GM18517 (cell line): ENCODE results near the gene PDCD7.
A peak's percentile ranks its signal among the peaks of the same experiment; 100 is the strongest.
"Not testable (repeated sequence)": the region's sequence is repeated elsewhere in the genome, so short reads cannot be mapped to it uniquely, and the experiment has no call there.

Source experiments
- ATAC-seq: cut with Tn5 transposase; IDR thresholded peaks from one replicate; pipeline ENCODE4 v1.9.1; 2021; ENCODE audit warnings: mild to moderate bottlenecking, moderate library complexity; ENCODE audit not compliant: unreplicated experiment

The PDCD7 gene

DNA sequence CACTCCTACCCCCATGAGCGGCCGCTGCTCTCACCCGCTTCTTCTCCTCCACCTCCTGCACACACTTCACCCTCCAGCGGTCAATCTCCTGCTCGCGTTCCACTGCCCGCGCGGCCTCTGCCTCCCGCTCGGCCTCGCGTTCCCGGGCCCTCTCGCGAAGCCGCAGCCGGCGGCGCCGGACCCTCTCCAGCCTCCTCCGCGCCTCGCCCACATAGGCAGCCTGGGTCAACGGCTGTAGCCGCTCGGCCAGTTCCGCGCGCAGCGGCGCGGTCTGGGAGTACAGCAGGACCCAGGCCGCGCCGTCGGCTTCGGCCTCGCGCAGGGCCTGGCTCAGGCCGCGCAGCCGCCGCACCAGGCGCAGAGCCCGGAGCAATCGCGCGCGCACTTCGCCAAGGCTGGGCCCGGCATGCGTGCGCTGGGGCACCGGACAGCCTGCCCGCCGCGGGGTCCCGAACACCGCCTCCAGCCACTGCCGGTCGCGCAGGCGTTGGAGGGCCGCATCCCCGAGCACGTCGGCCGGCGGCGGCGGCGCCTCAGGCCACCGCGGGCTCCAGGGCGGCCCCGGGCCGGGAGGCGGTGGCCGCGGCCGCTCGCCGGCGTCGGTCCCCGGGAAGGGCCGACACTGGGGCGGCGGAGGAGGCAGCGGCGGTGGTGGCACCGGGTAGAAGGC lies 595 bp downstream of the PDCD7 start:
- peak; percentile 47 for ATAC-seq

DNA sequence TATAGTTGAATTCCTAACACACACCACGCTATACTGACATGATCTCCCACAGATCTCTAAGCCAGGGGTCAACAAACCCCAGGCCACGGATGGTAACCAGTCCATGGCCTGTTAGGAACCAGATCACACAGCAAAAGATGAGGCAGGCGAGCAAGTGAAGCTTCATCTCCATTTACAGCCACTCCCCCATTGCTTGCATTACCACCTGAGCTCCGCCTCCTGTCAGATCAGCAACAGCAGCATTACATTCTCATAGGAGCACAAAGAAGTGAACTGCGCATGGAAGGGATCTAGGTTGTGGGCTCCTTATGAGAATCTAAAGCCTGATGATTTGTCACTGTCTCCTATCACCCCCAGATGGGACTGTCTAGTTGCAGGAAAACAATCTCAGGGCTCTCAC lies 2.7 kb downstream of the PDCD7 start:
- no peak for ATAC-seq

DNA sequence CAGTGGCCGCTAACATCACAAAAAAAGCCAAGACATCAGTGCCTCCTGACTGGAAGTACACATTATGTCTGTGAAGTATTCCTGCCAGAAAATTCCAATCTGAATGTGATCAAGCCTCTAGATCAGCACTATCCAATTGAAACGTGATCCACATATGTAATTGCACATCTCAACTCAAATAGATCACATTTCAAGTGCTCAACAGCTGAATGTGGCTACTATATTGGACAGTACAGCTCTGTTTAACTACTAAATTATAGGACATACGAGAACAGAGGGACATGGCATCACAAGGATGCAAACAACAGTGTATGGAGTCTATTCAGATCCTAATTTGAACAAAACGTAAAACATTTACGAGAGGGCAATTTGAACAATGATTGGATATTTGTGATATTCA lies 18.1 kb downstream of the PDCD7 start:
- no peak for ATAC-seq

DNA sequence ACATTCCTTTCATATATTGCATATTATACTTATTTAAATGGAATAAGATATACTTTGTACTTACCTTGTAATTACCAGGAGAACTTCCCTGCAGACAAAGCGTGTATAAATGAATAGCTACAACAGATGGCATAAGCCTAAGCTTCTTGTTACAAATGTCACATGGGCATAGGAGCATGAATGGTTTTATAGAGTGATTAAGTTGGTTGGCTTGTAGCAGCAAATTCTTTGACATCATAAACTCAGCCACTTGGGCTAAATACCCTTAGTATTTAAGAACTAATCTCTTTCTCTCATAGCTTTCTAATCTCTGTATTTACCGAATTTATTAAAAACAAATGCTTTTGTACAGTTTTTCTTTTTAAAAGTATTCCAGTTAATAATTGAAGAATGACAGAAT lies 18.5 kb downstream of the PDCD7 start, which contains the start of gene UBAP1L:
TSS of gene UBAP1L (minus strand) at position 115 of the 400 bp plus-strand sequence. CDS start 8,985 bp downstream, outside the sequence.
- no peak for ATAC-seq

DNA sequence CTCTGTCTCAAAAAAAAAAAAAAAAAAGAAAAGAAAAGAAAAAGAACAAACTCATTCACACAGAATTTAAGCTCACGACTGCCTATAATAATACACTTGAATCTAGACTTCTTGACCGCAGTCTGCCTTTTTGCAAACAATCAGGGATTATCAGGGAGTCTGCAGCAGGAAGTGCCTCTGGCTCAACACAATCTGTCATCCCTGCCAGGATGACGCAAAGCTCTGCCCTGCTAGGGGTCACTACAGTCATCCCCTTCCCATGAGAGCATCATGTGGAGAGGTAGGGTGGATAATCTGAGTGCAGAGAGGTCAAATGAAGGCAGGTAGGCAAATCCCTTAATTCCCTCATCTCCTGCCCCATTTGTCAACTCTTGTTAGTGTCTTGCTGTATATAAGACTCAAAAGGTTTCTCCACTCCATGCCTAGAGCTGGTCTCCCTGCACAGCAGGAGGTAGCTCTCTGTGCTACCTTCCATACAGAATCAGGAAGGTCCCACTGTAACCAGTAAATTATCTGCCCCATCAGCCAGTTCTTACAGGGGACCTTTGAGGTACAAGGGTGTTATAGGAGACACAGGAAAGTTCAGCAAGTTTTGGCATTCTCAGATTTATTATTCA lies 22.8 kb downstream of the PDCD7 start:
- no peak for ATAC-seq

DNA sequence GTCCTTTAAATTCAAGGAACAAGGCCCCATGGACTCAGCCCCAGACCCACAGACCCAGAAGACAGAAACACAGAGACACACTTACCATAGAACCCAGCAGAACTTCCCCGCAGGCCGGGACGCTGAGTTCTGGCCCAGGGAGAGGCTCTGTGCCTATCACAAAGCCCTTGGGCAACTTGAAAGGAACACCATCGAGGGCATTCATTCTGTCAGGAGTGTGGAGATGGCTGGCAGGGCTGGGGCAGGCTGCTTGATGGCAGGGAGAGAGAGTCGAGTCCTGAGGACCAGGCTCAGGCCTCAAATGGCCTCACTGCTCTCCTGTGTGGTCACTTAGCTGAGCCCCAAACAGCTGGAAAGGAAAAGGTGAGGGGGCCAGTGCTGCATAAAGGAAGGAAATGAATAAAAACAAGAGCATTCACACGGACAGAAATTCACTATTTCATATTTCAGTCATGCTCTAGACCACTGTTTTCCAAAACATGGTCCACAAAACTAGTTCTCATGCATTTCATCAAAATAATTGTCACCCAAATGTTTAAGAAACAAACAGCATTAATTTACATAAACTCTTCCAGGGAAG lies 27.5 kb downstream of the PDCD7 start:
- no peak for ATAC-seq

DNA sequence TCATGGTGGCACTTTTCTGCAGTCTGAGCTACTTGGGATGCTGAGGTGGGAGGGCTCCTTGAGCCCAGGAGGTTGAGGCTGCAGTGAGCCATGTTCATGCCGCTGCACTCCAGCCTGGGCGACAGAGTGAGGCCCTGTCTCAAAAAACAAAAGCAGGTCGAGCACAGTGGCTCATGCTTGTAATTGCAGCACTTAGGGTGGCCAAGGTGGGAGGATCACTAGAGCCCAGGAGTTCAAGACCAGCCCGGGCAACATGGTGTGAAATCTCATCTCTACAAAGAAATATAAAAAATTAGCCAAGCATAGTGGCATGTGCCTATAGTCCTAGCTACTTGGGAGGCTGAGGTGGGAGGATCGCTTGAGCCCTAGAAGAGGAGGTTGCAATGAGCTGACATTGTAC lies 28.6 kb downstream of the PDCD7 start:
- ATAC-seq, result no peak

DNA sequence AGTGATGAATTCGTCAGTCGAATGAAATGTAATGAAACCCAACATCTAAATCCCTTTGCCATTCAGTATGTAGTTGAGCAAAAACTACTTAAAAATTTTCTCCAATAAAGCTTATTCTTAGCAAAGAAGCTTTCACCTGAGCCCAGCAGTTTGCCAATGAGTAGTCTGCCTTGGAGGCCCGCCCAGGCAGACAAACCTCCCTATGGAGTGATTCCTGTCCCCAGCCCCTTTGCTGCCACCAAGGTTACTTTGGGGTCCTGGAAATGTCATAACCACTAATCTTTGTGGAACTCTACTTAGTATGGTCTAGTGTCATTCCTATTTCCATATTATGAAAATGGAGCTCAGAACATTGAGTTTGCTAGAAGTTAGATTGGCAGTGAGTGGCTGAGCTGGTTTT lies 30.7 kb downstream of the PDCD7 start:
- no peak for ATAC-seq

DNA sequence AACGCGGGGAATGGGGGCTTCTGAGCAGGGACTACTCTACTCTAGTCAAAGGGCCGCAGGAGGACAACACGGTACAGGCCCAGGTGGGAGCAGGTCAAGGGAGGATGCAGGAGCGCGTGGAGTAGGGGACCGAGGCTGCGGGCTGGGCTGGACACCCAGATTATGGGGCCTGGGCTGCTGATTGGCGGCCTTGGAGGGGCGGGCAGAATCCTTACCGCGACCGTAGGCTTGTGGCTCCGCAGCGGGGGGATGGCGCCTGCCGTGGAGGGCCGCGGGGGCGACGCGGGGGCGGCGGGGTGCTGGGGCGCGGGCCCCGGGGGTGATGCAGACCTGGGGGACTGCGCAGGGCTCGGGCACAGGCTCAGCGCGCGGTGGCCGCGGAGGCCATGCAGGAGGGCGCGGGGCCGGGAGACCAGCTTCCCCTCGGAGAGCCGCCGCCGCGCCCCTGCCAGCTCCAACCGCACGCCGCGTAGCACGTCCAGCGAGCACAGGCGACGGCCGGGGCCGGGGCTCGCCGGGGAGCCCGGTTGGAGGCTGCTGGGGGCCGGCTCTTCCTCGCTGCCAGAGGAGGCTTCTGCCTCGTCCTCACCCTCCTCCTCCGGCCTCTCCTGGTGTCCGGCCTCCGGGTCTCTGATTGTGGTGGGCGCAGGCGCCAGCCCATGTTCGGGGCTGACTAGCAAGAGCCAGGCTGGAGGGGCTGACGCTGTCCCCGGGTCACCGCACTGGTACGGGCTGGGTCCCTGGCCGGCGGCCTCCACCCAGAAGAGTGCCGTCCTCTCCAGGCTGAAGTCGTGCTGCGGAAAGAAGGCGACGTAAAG lies 31.5 kb downstream of the PDCD7 start:
- ATAC-seq, result no peak

DNA sequence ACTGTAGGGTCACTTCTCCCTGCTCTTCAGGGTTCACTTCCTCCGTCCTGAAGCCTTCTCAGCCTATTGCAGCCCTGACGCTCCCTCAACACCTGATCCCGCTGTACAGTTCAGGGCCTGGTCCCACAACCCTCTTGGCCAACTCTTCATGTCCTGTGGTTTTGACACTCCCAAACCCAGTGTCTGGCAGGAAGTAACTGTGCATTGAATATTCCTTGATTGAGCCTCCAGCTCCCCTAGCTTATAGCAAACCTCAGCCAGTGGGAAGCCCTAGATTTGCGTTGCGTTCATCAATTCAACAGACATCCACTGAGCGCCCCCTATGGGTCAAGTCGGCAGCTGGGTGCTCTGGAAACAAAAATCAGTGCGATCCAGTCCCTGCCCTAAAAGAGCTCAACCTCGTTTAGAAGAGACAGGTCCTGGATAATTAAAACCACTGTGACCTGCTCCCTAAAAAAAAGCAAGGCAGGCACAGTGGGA lies 32.2 kb downstream of the PDCD7 start:
- ATAC-seq, result no peak

DNA sequence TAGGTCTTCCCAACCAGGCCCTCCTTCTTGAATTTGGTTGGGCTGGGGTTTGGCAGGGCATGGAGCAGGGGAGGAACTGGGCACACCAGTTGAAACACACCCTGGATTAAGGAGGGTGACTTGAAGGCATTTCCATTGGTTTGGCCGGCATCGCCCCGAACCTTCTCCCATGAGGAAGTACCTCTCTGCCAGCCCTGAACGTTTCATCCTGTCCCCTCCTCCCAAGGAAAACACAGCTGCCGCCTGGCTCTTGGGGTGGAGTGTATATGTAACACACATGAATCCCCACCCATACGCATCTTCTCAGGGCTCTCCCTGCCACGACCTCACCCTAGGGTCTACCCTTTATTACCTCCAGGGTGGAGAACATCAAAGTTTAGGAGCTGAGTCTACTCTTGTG lies 33.2 kb downstream of the PDCD7 start:
- no peak for ATAC-seq

DNA sequence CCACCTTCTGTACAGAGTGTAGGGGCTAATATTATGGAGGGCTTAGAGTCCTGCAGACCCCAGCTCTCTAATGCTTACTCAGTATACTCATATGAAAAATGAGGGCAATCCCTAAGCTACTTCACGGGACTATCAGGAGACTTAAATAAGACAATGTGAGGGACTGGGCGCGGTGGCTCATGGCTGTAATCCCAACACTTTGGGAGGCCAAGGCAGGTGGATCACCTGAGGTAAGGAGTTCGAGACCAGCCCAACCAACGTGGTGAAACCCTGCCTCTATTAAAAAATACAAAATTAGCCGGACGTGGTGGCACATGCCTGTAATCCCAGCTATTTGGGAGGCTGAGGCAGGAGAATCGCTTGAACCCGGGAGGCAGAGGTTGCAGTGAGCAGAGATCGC lies 33.8 kb downstream of the PDCD7 start:
- ATAC-seq, result not testable (repeated sequence)

DNA sequence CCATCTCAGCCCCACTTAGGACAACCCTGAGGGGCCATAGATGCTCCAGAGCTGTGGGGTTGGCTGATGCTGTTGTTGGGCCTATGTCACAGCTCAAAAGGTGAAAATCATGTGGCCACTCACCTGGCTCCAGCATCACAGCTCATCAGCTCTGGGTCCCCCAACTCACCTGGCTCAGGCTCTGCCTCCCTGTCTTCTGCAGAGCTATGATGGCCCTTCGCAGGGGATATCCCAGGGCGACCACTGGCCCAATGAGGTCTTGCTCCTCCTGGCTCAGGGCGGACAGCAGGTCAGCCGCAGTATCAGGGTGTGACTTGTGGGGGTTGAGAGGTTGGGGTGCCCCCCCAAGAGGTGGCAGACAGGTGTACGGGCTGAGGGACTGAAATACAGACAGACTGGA lies 34.3 kb downstream of the PDCD7 start:
- ATAC-seq, result no peak

DNA sequence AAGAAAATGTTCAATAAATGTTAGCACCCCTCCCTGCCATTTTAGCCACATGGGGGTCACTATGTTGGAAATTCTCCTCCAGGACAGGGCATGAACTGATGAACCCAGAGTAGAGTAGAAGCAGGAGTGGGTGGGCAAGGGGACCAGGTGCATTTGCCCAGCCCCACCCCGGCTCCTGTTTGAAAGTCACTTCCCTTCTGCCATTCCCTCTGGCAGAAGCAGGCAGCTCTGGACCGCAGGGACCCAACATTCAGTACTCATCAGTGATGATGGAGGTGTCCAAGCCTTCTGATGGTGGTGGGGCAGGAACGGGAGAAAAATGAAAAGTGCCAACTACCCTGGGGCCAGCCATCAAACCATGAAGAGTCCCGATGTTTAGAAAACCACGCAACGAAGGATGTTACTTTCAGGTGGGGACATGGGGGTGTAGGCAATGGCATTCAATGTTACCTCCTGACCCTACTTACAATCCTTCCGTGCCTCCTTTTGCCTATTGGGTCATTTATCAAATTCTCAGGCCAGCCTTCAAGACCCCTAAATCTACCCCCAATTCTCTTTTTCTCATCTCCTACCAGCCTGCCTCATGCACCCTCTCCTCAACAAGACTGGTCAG lies 35.9 kb downstream of the PDCD7 start:
- no peak for ATAC-seq

DNA sequence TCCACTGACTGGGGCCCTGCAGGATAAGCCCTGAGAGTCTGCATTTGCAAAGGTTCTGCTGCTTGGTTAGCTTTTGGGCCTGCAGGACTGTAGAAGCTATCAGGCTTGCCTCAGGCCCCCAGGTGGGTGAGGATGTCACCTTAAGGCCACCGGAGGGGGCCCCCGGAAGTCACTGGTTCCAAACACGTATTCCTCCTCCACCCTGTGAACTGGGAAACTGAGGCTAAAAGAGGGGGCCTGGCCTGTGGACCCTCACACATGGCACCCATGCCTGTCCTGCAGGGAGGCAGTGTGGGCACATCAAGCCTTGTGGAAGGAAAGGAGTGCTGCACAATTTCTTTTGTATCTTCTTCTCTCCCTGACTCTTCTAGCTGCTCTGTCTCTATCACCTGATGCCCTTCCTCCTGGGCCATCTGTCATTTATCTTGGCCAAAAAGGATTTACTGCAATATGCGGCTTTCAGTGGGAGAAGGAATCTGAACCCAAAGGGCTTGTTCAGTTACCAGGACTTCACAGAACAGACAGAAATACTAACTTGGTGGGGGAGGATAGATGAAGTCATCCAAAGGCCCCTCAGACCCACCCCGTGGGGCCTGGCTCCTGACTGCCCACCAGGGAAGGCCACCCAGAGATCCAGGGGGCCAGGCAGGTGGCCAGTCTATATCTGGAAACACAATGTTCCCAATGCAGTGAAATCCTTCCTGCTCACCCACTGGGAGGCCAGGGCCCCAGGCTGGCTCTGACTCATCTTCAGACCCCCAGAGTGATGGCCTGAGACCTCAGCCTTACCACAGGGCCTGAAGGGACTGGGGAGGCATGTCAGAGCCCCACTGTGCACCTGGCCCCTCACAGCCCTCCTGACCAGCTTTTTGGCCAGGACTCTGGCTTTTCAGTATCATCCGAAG lies 36.9 kb downstream of the PDCD7 start:
- no peak for ATAC-seq

DNA sequence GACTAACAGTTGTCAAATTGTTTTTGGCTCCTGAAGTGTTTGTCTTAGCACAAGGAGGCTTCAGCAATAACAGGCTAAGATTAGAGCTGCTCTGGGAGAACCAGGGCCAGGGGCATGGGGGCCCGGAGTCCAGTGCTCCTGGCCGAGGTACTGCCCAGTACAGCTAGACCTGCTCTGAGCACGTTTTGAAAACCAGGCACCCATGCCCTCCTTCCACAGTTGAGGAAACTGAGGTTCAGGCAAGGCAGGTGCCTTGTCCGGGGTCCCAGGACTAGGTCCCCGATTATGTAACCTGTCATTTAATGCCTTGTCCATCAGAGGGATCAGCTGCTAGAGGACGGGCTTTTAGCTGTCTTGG lies 37.9 kb downstream of the PDCD7 start:
- no peak for ATAC-seq

DNA sequence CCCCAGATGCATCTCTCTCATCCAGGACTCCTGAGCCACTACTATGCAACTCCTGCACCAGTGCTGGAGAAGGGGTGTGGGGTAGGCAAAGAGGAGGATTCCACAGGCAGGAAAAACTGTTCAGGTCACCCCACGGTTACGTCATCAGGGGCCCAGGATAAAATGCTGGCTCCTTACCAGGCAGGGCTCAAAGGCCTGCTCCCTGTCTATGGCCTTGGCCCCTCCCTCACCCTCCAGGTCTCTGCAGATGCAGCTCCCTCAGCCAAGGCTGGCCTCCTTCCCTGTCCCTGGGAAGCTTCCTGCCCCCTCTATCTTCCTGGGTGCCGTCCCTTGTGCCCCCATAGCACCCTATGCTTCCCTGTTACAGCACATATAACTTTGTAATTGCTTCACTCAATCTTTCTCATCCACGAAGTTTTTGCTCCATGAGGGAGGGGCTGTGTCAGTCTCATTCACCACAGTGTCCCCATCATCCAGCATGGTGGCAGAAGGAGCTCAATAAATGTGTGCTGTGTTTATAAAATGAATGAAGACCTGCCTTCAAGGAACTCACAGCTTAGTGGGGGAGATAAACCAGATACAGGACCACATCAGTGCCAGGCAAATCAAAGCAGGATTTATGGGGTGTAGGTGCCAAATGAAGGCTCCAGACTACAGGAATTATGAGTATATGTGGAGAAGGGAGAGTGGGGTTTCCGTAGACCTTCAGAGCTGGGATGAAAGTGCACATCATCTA lies 38.4 kb downstream of the PDCD7 start:
- ATAC-seq, result no peak

DNA sequence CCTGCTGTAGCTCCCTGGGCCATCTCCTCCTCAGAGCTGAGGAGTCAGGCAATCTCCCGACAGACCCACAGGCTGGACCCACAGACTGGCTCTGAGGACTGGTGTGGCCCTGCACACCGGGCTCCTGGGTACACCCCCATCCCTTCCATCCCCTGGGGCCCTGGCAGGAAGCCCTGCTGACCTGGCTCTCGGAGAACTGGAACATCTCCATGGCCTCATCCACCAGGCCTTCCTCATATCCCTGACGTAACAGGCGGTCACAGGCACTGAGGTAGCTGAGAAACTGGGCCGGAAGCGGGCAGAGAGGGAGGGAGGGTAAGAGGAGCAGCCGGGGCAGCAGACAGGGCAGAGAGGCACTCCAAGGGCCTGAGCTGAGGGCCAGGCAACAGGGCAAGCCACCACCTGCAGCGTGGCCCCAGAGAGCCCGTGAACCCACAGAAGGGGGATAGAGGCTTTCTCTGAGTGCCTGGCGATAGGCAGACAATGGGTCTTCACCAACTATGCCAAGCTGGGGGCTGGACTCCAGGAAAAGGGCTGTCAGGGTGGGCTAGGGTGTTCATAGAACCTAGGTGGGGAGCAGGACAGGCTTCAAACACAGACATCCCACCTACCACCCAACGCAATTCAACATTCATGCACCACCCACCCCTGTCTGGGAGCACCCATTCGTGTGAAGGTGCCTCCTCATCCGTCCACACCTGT lies 39.2 kb downstream of the PDCD7 start:
- no peak for ATAC-seq

DNA sequence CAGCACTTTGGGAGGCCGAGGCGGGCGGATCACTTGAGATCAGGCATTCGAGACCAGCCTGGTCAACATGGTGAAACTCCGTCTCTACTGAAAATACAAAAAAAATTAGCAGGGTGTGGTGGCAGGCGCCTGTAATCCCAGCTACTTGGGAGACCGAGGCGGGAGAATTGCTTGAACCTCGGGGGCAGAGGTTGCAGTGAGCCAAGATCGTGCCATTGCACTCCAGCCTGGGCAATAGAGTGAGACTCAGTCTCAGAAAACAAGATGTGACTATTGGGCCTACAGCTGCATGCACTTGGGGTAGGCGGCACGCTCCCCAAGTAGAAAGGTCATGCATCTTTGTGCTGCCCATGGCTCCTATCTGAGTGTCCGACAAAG lies 39.8 kb downstream of the PDCD7 start:
- not testable (repeated sequence) for ATAC-seq
